Stimulated activated CD8-positive, alpha-beta memory T cell treated with anti-CD3 and anti-CD28 coated beads, Interleukin-12 subunit alpha, Interleukin-12 subunit beta, amount 100 ng/mL, for 4 hours (primary cell): ENCODE data around the gene BNIPL.
A peak's percentile ranks its signal among the peaks of the same experiment; 100 is the strongest.

Experiments used
- DNase-seq: peaks from one replicate; pipeline ENCODE4 v3.0.0-alpha.2; 2020; ENCODE audit warnings: low read depth

BNIPL gene

DNA sequence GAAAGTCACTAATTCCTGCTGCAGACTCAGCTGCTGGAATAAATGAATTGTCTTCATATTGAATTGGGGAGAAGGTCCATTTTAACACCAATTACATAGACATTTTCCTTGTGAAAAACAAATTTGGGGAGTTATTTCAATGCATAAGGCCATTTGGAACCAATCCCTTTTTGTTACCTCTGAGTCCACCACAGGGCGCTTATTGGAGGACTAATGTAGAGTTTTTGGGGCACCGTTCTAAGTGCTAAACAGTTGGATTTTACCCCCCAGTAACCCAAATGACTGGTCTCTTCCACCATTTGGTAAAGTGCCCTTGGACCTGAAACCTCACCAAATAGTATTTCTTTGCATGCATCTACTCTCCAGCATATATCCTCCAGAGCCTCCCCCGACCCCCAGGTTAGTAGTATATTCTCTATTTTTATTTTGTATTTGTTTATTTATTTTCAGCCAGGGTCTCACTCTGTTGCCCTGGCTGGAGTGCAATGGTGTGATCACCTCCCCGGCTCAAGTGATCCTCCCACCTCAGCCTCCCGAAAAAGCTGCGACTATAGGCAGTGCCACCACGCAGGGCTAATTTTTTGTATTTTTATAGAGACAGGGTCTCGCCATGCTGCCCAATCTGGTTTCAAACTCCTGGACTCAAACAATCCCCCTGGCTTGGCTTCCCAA lies 26.6 kb upstream of the BNIPL start:
- DNase-seq: no peak

DNA sequence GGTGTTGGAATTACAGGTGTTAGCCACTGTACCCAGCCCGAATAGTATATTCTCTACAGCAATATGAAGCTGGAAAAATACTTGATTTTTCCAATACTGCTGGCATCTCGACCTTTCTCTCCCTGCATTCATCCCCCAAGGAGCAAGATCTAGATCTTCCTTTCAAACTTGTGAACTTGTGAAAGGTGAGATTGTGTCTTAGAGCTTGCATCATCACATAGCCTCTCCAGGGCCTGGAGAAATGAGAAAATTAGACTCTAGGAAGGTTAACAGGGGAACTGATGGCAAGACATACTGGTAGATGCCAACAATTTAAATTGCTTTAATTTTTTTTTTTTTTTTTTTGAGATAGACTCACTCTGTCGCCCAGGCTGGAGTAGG lies 26.1 kb upstream of the BNIPL start:
- DNase-seq: no peak

DNA sequence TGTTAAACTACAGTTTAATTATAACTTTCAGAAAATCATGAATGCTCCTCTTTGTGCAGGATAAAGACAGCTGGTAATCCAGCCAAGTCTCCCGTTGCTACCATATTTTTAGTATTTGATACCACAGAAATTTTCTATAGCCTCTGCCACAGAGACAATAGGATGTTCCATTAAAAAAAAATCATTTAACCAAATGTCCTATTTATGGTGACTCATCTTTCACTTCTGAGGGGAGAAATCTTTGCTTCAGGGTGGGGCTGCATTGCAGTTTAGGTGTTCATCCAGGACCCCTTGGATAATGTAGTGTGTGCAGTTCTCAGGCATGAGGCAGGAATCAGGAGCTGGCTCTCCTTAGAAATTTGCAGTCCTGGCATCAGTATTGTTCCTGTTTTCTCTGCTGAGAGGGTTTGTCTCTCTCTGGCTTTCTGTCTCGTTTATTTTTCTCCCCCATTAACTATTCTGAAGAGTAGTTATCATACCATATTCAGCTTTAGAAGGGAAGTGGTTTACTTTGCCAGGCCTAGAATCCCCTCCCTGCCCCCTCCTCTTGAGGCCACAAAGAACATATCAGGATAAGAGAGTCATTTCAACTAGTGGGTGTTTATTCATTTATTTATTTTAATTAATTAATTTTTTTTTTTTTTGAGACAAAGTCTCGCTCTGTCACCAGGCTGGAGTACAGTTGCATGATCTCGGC lies 25.1 kb upstream of the BNIPL start:
- DNase-seq: no peak

DNA sequence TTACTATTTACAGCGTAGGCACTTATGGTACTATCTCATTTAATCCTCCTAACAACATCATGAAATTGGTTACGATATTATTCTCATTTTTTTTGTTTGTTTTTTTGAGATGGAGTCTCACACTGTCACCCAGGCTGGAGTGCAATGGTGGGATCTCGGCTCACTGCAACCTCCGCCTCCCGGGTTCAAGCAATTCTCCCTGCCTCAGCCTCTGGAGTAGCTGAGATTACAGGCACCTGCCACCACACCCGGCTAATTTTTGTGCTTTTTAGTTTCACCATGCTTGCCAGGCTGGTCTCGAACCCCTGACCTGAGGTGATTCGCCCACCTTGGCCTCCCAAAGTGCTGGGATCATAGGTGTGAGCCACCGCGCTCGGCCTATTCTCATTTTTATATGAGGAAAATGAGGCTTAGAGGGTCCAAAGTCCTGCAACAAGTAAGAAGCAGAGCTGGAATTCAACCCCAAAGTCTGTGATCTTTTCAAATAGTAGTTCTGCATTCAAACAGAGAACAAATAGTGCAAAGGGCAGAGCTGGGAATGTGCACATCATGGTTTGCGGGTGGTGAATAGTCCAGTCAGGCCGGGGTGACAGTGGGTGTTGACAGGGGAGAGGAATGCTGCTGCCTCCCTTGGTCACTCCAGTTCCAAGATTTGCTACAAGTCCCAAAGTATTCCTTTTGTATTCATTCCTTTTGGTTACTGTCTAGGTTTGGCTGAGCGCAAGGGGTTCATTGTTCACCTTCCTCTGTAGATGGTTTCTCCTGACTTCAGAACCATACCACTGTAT lies 23.5 kb upstream of the BNIPL start:
- DNase-seq: no peak

DNA sequence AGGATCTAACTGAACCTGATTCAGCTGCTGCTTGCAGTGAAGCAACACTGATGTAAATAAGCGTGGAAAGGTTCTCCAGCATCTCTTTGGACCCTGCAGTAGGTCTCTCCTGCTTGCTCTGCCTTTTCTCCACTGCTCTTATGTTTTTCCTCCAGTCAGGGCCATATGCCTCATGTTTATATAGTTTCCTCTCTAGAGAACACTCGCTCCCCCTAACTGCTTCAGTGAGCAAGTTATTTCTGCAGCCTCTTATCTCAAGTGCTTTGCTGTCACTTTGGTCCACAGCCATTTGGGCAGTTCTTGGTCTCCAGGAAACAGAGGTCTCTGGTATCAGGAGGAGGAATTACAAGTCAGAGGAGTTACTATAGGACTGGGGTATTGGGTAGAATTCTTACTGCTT lies 22.9 kb upstream of the BNIPL start:
- no peak for DNase-seq

DNA sequence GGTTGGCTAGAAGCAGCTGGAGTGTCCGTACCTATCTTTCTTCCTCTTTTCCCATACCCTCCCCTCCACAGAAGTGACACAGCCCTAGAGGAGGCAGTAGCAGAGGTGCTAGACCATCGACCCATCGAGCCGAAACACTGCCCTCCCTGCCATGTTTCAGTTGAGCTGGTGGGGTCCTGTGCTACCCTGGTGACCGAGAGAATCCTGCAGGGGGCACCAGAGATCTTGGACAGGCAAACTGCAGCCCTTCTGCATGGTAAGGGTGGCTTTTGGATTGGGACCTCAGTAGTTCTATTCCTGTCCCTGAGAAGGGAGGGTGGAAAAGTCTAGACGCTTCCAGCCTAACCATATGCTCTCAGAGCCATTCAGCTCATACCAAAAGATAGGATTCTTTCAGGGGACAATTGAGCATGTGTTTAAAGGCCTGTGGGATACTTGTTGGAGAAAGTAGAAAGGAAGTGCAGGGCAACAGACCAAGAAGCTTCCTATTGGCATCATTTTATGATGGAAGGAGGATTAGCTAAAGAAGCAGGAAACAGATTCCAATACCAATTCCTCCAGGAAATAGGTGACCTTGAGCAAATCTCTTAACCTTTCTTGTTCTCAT lies 11.7 kb upstream of the BNIPL start:
- DNase-seq: peak; percentile 64

DNA sequence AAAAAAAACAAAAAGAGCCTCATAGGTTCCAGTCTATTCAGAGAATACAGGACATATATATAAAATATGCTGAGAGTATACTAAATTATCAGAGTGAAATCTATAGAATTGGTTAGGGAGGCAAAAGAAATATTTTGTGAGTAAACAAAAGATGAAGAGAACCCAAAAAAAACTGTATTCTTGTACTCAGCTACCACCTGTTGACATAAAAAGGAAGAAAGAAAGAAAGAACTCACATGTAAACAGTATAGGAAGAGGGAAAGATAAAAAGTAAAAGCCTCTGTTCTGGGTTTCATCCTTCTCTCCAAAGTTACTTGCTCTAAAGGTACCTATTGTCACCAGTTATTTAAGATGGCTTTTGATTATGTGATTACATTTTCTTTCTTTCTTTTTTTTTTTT lies 9.9 kb upstream of the BNIPL start:
- DNase-seq: no peak

DNA sequence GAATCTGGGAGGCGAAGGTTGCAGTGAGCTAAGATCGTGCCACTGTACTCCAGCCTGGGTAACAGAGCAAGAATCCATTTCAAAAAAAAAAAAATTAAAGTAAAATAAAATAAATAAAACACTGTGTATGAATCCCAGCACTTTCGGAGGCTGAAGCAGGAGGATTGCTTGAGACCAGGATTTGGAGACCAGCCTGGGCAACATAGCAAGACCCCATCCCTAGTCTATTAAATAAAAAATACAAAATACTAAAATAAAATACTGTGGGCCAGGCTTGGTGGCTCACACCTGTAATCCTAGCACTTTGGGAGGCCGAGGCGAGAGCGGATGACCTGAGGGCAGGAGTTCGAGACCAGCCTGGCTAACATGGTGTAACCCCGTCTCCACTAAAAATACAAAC lies 4.2 kb upstream of the BNIPL start:
- DNase-seq: no peak

DNA sequence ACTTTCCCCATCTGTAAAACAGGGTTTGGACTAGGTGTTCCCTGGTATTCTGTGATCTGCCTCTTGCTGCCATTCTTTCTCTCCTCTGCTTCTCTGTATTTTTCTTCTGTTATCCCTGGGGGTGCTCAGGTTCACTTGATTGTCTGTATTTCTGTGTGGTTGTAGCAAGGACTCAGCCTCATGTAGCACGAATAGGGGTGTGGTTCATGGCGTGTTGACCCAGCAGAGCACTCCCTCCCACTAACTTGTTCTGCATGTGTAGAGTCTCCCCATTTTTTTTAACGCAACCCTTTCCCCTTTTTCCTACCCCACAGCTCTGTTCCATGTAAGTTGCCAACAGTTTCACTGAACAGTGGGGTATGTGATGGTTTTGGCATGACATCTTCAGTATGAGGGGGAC lies 1.2 kb upstream of the BNIPL start:
- DNase-seq: no peak

DNA sequence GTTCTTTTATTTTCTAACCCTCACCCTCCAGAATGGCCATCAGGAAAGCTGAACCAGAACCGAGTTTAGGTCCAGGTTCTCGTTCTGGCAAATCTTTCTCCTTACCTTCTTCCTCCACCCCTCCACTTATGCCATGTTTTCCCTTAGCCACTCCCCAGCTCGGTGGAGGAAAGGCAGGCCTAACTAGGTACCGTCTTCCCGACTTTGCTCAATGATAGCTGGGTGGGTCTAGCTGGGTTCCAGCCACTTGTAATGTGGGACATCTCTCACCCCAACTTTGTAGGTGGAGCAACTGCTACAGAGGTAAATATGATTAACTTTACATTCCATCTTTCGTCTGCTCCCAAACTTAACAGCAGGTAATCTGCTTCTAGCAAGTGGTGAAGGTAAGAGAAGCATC lies 646 bp downstream of the BNIPL start:
- DNase-seq: no peak

DNA sequence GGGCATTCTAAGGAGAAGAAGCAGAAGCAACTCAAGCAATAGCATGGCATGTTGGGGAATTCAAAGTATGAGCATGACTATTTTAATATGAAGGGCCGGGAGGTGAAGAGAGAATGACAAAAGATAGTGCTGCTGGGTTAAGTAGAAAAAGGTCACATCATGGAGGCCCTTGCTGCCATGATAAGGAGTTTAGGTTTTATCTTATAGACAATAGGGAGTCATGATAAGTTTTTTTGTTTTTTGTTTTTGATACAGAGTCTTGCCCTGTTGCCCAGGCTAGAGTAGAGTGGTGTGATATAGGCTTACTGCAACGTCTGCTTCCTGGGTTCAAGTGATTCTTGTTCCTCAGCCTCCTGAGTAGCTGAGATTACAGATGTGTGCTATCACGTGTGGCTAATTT lies 3.1 kb downstream of the BNIPL start:
- DNase-seq: no peak

DNA sequence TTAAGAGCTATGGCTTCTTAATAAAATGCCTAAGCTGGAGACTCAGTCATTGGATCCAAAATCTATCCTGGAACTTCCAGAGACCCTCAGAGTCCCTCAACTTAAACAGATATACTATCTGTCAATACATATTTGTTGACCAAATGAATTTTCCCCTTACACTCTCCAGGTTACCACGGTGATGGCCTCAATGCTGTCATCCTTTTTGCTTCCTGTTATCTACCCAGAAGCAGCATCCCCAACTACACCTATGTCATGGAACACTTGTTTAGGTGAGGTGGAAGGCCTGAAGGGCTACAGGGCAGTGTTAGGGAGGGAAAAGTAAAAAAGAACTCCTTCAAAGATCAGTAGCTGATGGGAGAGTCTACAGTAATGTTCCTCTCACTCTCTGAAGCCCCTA lies 6.8 kb downstream of the BNIPL start:
- DNase-seq: no peak

DNA sequence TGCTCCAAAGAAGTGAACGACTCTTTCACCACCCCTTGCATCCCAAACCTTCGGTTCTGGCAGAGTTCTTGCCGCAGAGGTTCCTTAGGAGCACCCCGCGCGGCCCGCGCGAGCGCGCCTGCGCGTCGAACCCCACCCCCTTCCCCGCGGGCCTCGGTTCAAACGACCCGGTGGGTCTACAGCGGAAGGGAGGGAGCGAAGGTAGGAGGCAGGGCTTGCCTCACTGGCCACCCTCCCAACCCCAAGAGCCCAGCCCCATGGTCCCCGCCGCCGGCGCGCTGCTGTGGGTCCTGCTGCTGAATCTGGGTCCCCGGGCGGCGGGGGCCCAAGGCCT lies 11.2 kb downstream of the BNIPL start, which contains the start of gene C1orf56:
Gene C1orf56, plus strand, starts transcription at position 161 of the 334 bp plus-strand sequence. Its CDS starts 97 bp downstream, at position 258.
- no peak for DNase-seq

DNA sequence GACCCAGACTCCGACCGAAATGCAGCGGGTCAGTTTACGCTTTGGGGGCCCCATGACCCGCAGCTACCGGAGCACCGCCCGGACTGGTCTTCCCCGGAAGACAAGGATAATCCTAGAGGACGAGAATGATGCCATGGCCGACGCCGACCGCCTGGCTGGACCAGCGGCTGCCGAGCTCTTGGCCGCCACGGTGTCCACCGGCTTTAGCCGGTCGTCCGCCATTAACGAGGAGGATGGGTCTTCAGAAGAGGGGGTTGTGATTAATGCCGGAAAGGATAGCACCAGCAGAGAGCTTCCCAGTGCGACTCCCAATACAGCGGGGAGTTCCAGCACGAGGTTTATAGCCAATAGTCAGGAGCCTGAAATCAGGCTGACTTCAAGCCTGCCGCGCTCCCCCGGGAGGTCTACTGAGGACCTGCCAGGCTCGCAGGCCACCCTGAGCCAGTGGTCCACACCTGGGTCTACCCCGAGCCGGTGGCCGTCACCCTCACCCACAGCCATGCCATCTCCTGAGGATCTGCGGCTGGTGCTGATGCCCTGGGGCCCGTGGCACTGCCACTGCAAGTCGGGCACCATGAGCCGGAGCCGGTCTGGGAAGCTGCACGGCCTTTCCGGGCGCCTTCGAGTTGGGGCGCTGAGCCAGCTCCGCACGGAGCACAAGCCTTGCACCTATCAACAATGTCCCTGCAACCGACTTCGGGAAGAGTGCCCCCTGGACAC lies 11.7 kb downstream of the BNIPL start:
- DNase-seq: no peak

DNA sequence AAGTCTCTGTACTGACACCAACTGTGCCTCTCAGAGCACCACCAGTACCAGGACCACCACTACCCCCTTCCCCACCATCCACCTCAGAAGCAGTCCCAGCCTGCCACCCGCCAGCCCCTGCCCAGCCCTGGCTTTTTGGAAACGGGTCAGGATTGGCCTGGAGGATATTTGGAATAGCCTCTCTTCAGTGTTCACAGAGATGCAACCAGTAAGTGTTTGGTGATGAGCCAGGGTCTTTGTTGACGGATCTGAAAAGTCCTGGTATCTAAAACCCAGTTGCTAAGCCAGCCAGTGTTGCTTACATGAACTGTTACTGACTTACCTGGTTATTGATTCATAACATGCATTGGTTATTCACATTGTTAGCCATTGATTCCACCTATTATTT lies 12.3 kb downstream of the BNIPL start:
- no peak for DNase-seq

DNA sequence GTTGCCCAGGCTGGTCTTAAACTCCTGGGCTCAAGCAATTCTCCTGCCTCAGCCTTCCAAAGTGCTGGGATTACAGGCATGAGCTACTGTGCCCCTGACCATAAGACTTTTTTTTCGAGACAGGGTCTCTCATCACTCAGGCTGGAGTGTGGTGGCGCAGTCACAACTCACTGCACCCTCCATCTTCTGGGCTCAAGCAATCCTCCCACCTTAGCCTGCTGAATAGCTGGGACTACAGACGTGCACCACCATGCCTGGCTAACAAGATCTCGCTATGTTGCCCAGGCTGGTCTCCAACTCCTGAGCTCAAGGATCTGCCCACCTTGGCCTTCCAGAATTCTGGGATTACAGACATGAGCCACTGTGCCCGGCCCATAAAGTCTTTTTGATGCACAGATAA lies 13.1 kb downstream of the BNIPL start:
- no peak for DNase-seq

DNA sequence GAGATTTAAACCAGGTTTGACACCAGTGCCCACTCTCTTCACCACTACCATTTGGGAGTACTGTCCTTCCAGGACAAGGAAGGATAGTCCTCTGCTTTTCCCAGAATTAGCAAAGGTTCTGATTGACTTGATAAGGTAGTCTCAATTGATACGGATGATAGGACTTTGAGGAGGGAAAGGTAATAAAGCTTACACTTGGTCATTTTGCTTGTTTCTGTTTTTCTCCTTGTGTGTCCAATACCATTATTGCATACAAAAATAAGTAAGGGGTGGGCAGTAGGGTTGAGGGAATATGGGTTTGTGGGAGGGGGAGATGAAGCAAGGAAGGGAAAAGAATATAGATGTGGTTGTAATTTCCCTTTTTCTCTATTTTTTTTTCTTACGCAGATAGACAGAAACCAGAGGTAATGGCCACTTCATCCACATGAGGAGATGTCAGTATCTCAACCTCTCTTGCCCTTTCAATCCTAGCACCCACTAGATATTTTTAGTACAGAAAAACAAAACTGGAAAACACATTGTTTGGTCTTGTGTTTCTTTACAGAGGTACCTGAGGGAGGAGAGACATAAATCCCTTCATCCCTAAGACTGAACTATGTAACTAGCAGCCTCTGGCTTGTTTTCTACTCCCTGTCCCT lies 13.8 kb downstream of the BNIPL start:
- no peak for DNase-seq

DNA sequence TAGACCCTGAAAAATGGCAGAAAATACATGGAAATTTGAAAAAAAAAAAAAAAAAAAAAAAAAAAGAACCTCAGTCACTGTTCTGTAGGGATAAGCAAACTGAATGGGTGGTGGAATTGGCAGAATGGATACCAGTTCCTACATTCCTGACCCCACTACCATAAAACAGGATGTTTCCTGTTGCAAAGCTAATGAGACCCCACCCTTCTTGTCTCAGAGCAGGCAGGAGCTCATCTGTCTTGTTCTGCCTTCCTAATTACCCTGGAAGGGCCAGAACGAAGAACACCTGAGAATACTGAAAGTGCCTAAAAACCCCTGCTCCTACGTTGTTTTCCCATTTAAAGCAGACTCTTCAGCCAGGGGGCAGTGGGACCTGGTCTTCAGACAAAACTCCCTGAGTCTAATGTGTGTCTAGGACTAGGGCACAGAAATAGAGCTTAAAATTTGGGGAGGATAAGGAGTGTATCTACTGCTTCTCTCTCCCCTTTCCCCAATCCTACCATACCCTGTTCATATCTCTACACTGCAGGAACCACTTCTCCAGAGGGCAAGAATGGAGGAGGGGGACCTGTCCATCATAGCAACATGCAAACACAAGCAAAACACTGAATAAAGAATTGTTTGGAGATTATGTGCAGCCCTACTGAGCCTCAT lies 15.1 kb downstream of the BNIPL start:
- no peak for DNase-seq

DNA sequence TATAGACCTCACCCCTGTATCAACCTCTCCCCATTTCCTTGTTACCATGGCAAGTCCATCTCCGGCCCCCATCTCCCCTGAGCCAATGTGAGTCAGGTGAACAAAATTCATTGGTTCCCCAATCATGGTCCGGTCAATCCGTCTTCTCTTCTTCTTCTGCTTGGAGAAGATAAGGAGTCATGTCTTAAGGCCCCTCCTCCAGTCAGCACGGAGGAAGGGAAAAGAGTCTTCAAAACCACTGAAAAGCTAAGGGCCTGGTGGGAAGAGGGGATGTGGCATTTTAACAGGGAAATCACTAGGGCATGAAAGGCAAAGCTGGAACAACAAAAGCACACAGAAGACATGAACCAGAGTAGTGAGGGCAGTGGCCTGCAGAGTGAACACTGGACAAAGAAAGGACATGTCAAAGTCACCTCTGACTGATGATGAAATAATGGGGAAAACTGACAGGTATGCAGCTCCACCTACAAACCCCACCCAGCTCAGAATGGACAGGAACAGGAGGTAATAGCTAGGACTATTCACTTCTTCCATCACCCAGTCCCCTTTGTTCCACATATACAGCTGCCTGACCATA lies 18.7 kb downstream of the BNIPL start:
- DNase-seq: no peak

DNA sequence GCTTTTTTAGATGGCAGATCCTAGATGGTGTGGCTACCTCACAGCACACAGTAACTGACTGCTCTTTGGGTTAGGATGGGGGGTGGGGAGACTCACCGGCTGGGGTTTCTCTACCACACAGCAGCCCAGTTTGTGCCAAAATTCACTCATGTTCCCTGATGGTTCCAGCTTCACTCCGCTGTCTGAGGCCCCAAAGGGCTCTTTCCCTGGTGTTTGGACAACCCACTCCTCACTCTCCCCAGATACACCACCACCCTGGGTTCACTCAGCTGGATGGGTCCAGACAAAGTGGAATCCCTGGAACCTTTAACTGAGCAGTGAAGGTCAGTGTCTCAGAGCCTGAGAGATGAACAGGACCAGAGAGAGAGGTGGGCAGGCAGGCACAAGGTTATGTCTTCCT lies 19.2 kb downstream of the BNIPL start:
- no peak for DNase-seq

DNA sequence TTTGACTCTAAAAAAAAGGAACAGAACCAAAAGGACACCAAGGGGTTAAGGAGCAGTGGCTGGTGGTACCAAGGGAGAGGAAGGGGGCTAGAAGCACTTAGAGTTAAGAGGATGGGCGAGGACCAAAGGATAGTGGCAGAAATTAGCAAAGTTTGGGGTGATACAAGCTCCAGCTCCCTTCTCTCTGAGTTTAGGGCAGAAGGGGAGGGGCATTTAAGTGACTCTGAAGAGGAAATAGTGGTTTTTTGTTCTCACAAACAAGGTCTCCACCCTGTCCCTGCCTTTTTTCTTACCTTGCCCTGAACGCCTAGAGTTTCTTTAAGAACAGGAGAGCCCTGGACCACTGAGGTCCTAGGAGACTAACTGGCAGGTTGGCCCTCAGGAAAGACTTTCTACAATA lies 19.8 kb downstream of the BNIPL start:
- no peak for DNase-seq
